Keratinocyte (primary cell): ENCODE measurements around the gene PADI1. TPM values are rescaled to one million over a fixed set of nuclear protein-coding genes. Genes with fewer than 3 reads are reported as not detected.

Experiments used
- DNase-seq: peaks from one replicate; pipeline ENCODE4 v3.0.0-alpha.2; 2011; ENCODE audit warnings: low read depth, missing footprints, low spot score
- FAIRE-seq: peaks from 2 replicates; lab custom pipeline; 2011; peaks lifted over from hg19 to GRCh38; lab: Jason Lieb, UNC
- H2AFZ ChIP-seq: 2 replicates; pipeline ENCODE4 v1.6.0; 2012; ENCODE audit warnings: low read length, control low read depth, inconsistent platforms; ENCODE audit not compliant: control insufficient read depth
- H3K27ac ChIP-seq: 2 replicates; pipeline ENCODE4 v1.5.1; 2011; ENCODE audit warnings: low read length; ENCODE audit not compliant: control insufficient read depth, insufficient read depth
- H3K27me3 ChIP-seq: 3 replicates; pipeline ENCODE4 v1.6.0; 2011; ENCODE audit warnings: low read length; ENCODE audit not compliant: control insufficient read depth, insufficient read depth; ENCODE audit errors: extremely low read depth
- H3K36me3 ChIP-seq, 2 experiments: 2 replicates in 1 of 2; 3 replicates in 1 of 2; pipeline ENCODE4 v1.5.1; 2011; ENCODE audit warnings: low read length in 2 of 2, mild to moderate bottlenecking in 1 of 2; ENCODE audit not compliant: control insufficient read depth in 2 of 2, insufficient read depth in 2 of 2; ENCODE audit errors: extremely low read depth in 1 of 2
- H3K4me1 ChIP-seq: 3 replicates; pipeline ENCODE4 v1.5.1; 2011; ENCODE audit warnings: low read length; ENCODE audit not compliant: control insufficient read depth, insufficient read depth; ENCODE audit errors: extremely low read depth
- H3K4me2 ChIP-seq: 3 replicates; pipeline ENCODE4 v1.6.0; 2011; ENCODE audit warnings: low read depth, low read length; ENCODE audit not compliant: control insufficient read depth, insufficient read depth; ENCODE audit errors: extremely low read depth
- H3K4me3 ChIP-seq, 3 experiments: fragments of 200-600 bp in 1 of 3; sonication (generic) in 1 of 3; 2 replicates in 2 of 3; 3 replicates in 1 of 3; pipeline ENCODE4 v1.5.1; 2011 to 2016; ENCODE audit warnings: low read length in 3 of 3, mild to moderate bottlenecking in 3 of 3, control low read depth in 2 of 3, inconsistent platforms in 1 of 3, low read depth in 1 of 3, mixed read lengths in 1 of 3, mixed run types in 1 of 3, moderate library complexity in 1 of 3; ENCODE audit not compliant: control insufficient read depth in 2 of 3, insufficient read depth in 2 of 3; ENCODE audit errors: extremely low read depth in 1 of 3
- H3K79me2 ChIP-seq: 2 replicates; pipeline ENCODE4 v1.6.0; 2012; ENCODE audit warnings: low read length; ENCODE audit not compliant: control insufficient read depth, insufficient read depth
- H3K9ac ChIP-seq: 3 replicates; pipeline ENCODE4 v1.6.0; 2011; ENCODE audit warnings: low read length; ENCODE audit not compliant: control insufficient read depth, insufficient read depth; ENCODE audit errors: extremely low read depth
- H3K9me1 ChIP-seq: 3 replicates; pipeline ENCODE4 v1.6.0; 2011; ENCODE audit warnings: low read length; ENCODE audit not compliant: control insufficient read depth, insufficient read depth; ENCODE audit errors: extremely low read depth
- H3K9me3 ChIP-seq: 2 replicates; pipeline ENCODE4 v1.5.1; 2012; ENCODE audit warnings: low read depth, low read length; ENCODE audit not compliant: control insufficient read depth
- H4K20me1 ChIP-seq: 3 replicates; pipeline ENCODE4 v1.6.0; 2011; ENCODE audit warnings: low read length; ENCODE audit not compliant: control insufficient read depth, insufficient read depth; ENCODE audit errors: extremely low read depth
- CTCF ChIP-seq, 3 experiments: IDR thresholded peaks in 1 of 3; conservative IDR thresholded peaks in 1 of 3; optimal IDR thresholded peaks in 1 of 3; 2 replicates in 2 of 3; 3 replicates in 1 of 3; pipeline versions ENCODE3 to v1.5.1; 2011; ENCODE audit warnings: low read length in 3 of 3, mild to moderate bottlenecking in 3 of 3, moderate library complexity in 2 of 3, control low read depth in 1 of 3, inconsistent platforms in 1 of 3; ENCODE audit not compliant: insufficient read depth in 2 of 3; ENCODE audit errors: extremely low read depth in 1 of 3
- EZH2 ChIP-seq: IDR thresholded peaks from one replicate; pipeline ENCODE4 v1.6.1; 2012; ENCODE audit warnings: inconsistent platforms, mild to moderate bottlenecking, low read length, moderate library complexity
- dilution Hi-C: fragments of 300-500 bp; cut with MboI; formaldehyde crosslinking; loops from one replicate; pipeline ENCODE4 v1.7.0; 2020; ENCODE audit warnings: low sequenced_read_pairs; ENCODE audit not compliant: extremely low pct_ligation_motif_present
- polyA plus RNA-seq, 5 experiments: library from polyadenylated mRNA; depleted of rRNA in 3 of 5; stranded (reverse) in 3 of 5; stranded (forward) in 1 of 5; unstranded in 1 of 5; fragments of >200 nt; gene quantifications; 1 replicate in 1 of 5; 2 replicates in 3 of 5; 3 replicates in 1 of 5; pipeline versions ENCODE4 v1.2.1 to v1.2.3, GENCODE V29; 2011 to 2012; ENCODE audit warnings: missing spikeins in 2 of 5, low read depth in 1 of 5, low replicate concordance in 1 of 5

The PADI1 gene
- polyA plus RNA-seq, 1 donor (not counting 4 experiments of a cell fraction or from before 2014, with no cell fraction given) = 0.96 TPM

- Histone ChIP-seq H3K4me2 (no peak overlapping the region), H4K20me1 (no peaks in the 10 kb centered on the region), H3K9me3 (peaks cover 2% of the 10 kb centered on the region), H3K4me1 (no peaks in the 10 kb centered on the region), H3K9ac (no peak overlapping the region), H3K79me2 (no peaks in the 10 kb centered on the region), H3K9me1 (no peaks in the 10 kb centered on the region), H3K4me3 (no peak overlapping the region), H3K27ac (no peak overlapping the region), H3K27me3 (no peaks in the 10 kb centered on the region), H2AFZ (no peak overlapping the region), H3K36me3 (no peaks in the 10 kb centered on the region)
- no peak for TF ChIP-seq EZH2
- TF ChIP-seq CTCF (optimal IDR thresholded peaks at IDR 0.05 in 1 of 3, IDR thresholded peaks at IDR 0.05 in 1 of 3, conservative IDR thresholded peaks at IDR 0.05 in 1 of 3; ENCODE audit: extremely low read depth in 1 of 3, insufficient read depth in 2 of 3, low read length in 3 of 3) = no peak
- dilution Hi-C loops = no loop called here
- DNase-seq = no peak
- FAIRE-seq = no peak
Measured at GRCh38 chr1:17177651-17178050, 27.3 kb upstream of the PADI1 start.

GRCh38 chr1:17181781-17182464 lies 23.0 kb upstream of the PADI1 start:
- Histone ChIP-seq H3K36me3 (no peaks in the 10 kb centered on the region), H3K4me3 (no peak overlapping the region), H3K9me3 (no peaks in the 10 kb centered on the region), H3K27ac (no peak overlapping the region), H3K9me1 (no peaks in the 10 kb centered on the region), H3K9ac (no peak overlapping the region), H4K20me1 (no peaks in the 10 kb centered on the region), H3K27me3 (no peaks in the 10 kb centered on the region), H3K4me2 (no peak overlapping the region), H2AFZ (no peak overlapping the region), H3K4me1 (peaks cover 14% of the 10 kb centered on the region), H3K79me2 (no peaks in the 10 kb centered on the region)
- TF ChIP-seq CTCF (optimal IDR thresholded peaks at IDR 0.05 in 1 of 3, IDR thresholded peaks at IDR 0.05 in 1 of 3, conservative IDR thresholded peaks at IDR 0.05 in 1 of 3; ENCODE audit: extremely low read depth in 1 of 3, insufficient read depth in 2 of 3, low read length in 3 of 3) (no peak), EZH2 (no peak)
- FAIRE-seq = no peak
- dilution Hi-C loops = no loop called here
- no peak for DNase-seq
